Activated CD4-positive, alpha-beta T cell treated with anti-CD3 and anti-CD28 coated beads, Interleukin-2, amount 10 ng/mL, durations not matched to agents 24 days and 14 days (primary cell): ENCODE results near the gene SEMA3G. TPM values are rescaled to one million over a fixed set of nuclear protein-coding genes. Genes with fewer than 3 reads are reported as not detected.

Experiments
- DNase-seq: peaks from one replicate; pipeline ENCODE4 v3.0.0; 2022
- H3K27ac Mint-ChIP-seq: one replicate; pipeline ENCODE4 v1.8.0; 2022; ENCODE audit warnings: mild to moderate bottlenecking, mixed read lengths
- H3K27me3 Mint-ChIP-seq: one replicate; pipeline ENCODE4 v1.8.0; 2022; ENCODE audit warnings: mixed read lengths
- H3K36me3 Mint-ChIP-seq: one replicate; pipeline ENCODE4 v1.8.0; 2022; ENCODE audit warnings: low read depth, mild to moderate bottlenecking, mixed read lengths
- H3K4me1 Mint-ChIP-seq: one replicate; pipeline ENCODE4 v1.8.0; 2021; ENCODE audit warnings: mixed read lengths
- H3K4me3 Mint-ChIP-seq: one replicate; pipeline ENCODE4 v1.8.0; 2022; ENCODE audit warnings: mild to moderate bottlenecking, moderate library complexity, mixed read lengths
- H3K9me3 Mint-ChIP-seq: one replicate; pipeline ENCODE4 v1.8.0; 2021; ENCODE audit warnings: mixed read lengths
- intact Hi-C: fragments of 100-400 bp; cut with micrococcal nuclease; formaldehyde crosslinking; loops from one replicate; pipeline ENCODE4 v1.15.1; 2023
- total RNA-seq: library from RNA; stranded (reverse); gene quantifications from 2 replicates; pipeline ENCODE4 v1.2.3, GENCODE V29; 2022

SEMA3G gene
- total RNA-seq, 1 donor from 2014 or later: 0.21 TPM

GRCh38 chr3:52483577-52484381, 38.9 kb upstream of the SEMA3G start:
- intact Hi-C loops: no loop called here
- H3K27ac Mint-ChIP-seq: no peak overlapping the region
- no peaks in the 10 kb centered on the region for H3K9me3 Mint-ChIP-seq
- peaks cover 48% of the 10 kb centered on the region for H3K36me3 Mint-ChIP-seq
- H3K4me3 Mint-ChIP-seq: no peak overlapping the region
- no peaks in the 10 kb centered on the region for H3K27me3 Mint-ChIP-seq
- no peak for DNase-seq
- H3K4me1 Mint-ChIP-seq: no peaks in the 10 kb centered on the region

GRCh38 chr3:52483081-52483480, 38.2 kb upstream of the SEMA3G start:
- Mint-ChIP-seq H3K36me3 (peaks cover 50% of the 10 kb centered on the region), H3K9me3 (no peaks in the 10 kb centered on the region), H3K4me3 (no peak overlapping the region), H3K27ac (no peak overlapping the region), H3K27me3 (no peaks in the 10 kb centered on the region), H3K4me1 (no peaks in the 10 kb centered on the region)
- no peak for DNase-seq
- intact Hi-C loops: no loop called here

GRCh38 chr3:52481819-52482521, 37.1 kb upstream of the SEMA3G start:
- Mint-ChIP-seq H3K4me3 (no peak overlapping the region), H3K9me3 (no peaks in the 10 kb centered on the region), H3K27ac (no peak overlapping the region), H3K27me3 (no peaks in the 10 kb centered on the region), H3K4me1 (no peaks in the 10 kb centered on the region), H3K36me3 (peaks cover 53% of the 10 kb centered on the region)
- intact Hi-C loops: no loop called here
- DNase-seq: peak; percentile 67

- DNase-seq: no peak
- H3K4me1 Mint-ChIP-seq: no peaks in the 10 kb centered on the region
- no peaks in the 10 kb centered on the region for H3K9me3 Mint-ChIP-seq
- peaks cover 55% of the 10 kb centered on the region for H3K36me3 Mint-ChIP-seq
- no peak overlapping the region for H3K4me3 Mint-ChIP-seq
- no peak overlapping the region for H3K27ac Mint-ChIP-seq
- no peaks in the 10 kb centered on the region for H3K27me3 Mint-ChIP-seq
- intact Hi-C loops: no loop called here
Measured at GRCh38 chr3:52480768-52481715, 36.1 kb upstream of the SEMA3G start.

DNA sequence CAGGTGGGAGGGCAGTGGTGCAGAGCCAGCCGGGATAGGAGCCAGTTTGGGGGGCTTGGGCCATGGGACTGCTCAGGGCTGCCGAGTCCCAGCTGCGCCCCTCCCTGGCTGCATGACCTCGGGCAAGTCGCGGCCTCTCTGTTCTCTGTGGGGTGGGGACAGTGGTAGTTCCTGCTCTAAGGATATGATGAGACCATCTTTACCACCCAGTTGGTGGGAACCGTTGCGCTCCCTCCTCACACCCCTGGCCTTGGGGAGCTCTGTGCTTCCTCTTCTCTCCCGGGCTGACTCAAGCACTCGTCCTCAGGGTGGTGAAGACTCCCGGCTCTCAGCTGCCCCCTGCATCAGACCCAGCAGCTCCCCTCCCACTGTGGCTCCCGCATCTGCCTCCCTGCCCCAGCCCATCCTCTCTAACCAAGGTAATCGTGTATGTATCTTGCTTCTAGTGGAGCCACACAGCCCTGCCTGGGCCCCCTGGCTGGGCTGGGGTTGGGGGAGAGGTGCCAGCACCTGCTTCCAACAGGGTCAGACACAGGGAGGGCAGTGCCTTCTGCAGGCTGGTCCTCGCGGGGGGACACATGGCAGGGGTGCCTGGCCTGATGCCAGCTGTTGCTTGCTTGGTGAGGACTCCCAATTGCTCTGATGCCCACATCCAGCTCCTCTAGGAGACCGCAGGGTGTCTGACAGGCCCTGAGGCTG, 35.1 kb upstream of the SEMA3G start:
- Mint-ChIP-seq H3K36me3 (peaks cover 58% of the 10 kb centered on the region), H3K4me1 (no peaks in the 10 kb centered on the region), H3K27me3 (no peaks in the 10 kb centered on the region), H3K27ac (no peak overlapping the region), H3K4me3 (no peak overlapping the region), H3K9me3 (no peaks in the 10 kb centered on the region)
- DNase-seq: no peak
- intact Hi-C loops: no loop called here

GRCh38 chr3:52479037-52479876, 34.4 kb upstream of the SEMA3G start:
- H3K27me3 Mint-ChIP-seq: no peaks in the 10 kb centered on the region
- H3K36me3 Mint-ChIP-seq: peaks cover 60% of the 10 kb centered on the region
- H3K4me1 Mint-ChIP-seq: no peaks in the 10 kb centered on the region
- H3K27ac Mint-ChIP-seq: no peak overlapping the region
- no peak for DNase-seq
- intact Hi-C loops: no loop called here
- no peaks in the 10 kb centered on the region for H3K9me3 Mint-ChIP-seq
- H3K4me3 Mint-ChIP-seq: no peak overlapping the region

- Mint-ChIP-seq H3K4me3 (no peak overlapping the region), H3K4me1 (no peaks in the 10 kb centered on the region), H3K36me3 (peaks cover 63% of the 10 kb centered on the region), H3K27me3 (no peaks in the 10 kb centered on the region), H3K9me3 (no peaks in the 10 kb centered on the region), H3K27ac (no peak overlapping the region)
- intact Hi-C loops: no loop called here
- no peak for DNase-seq
Measured at GRCh38 chr3:52477796-52478095, 32.8 kb upstream of the SEMA3G start.

GRCh38 chr3:52477076-52477795, 32.3 kb upstream of the SEMA3G start:
- intact Hi-C loops: no loop called here
- Mint-ChIP-seq H3K27ac (no peak overlapping the region), H3K27me3 (no peaks in the 10 kb centered on the region), H3K36me3 (peaks cover 62% of the 10 kb centered on the region), H3K4me1 (no peaks in the 10 kb centered on the region), H3K4me3 (no peak overlapping the region), H3K9me3 (no peaks in the 10 kb centered on the region)
- DNase-seq: no peak

DNA sequence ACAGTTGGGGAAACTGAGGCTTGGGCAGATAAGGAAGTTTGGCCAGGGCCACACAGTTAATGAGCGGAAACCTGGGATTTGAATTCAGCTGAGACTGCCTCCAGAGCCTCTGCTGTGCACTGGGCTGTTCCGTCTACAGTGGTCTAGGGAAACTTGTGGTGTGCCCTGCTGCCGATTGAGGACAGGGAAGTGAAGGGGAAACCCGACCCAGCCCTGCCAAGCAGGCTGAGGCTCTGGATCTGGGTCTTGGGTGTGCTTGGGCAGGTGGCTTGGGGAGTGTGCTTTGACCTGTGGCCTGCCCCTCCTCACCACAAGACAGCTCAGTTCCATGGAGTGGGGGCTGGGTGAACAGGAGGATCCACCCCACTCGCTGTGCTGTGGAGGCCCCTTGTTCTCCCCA, 28.1 kb upstream of the SEMA3G start:
- Mint-ChIP-seq H3K27ac (no peak overlapping the region), H3K36me3 (peaks cover 42% of the 10 kb centered on the region), H3K4me1 (peaks cover 4% of the 10 kb centered on the region), H3K9me3 (no peaks in the 10 kb centered on the region), H3K27me3 (no peaks in the 10 kb centered on the region), H3K4me3 (no peak overlapping the region)
- intact Hi-C loops: no loop called here
- DNase-seq: no peak

- no peaks in the 10 kb centered on the region for H3K9me3 Mint-ChIP-seq
- H3K27ac Mint-ChIP-seq: no peak overlapping the region
- DNase-seq: no peak
- no peaks in the 10 kb centered on the region for H3K27me3 Mint-ChIP-seq
- intact Hi-C loops: no loop called here
- H3K4me3 Mint-ChIP-seq: no peak overlapping the region
- H3K4me1 Mint-ChIP-seq: peaks cover 4% of the 10 kb centered on the region
- H3K36me3 Mint-ChIP-seq: peaks cover 39% of the 10 kb centered on the region
Measured at GRCh38 chr3:52472239-52473000, 27.5 kb upstream of the SEMA3G start.

DNA sequence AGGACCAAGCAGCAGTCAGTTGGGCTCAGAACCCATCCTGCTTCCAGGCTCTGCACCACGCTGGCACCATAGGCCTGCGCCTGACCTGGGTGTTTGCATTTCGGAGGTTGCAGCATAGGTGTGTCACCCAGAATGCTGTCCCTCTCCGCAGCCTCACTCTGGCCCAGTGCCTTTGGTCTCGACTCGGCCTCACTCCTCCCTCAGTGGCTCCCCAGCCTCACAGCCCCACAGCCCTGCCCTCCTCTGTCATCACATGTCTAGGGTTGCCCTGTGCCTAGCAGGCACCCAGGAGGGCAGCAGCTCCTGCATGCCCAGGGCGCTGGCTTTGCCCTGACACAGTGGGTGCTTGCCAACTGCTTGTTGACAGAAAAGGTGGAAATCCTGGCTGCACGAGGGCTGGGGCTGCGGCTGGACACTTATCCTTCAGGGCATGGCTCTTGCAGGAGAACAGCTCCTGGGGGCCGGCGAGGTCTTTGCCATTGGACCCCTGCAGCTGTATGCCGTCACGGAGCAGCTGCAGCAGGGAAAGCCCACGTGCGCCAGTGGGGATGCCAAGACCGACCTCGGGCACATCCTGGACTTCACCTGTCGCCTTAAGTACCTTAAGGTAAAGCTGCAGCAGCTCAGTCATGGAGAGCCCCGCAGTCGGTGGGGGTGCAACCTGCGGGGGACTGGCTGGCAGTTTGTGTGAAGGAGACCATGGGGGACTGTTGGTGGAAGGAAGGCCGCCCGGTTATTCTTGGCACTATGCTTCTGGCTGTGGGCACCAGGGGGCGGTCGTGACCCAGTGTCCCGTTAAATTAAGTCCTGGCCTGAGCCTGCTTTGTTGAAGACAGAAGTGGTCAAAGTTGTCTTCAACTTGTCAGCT, 26.7 kb upstream of the SEMA3G start:
- DNase-seq: peak; percentile 75
- intact Hi-C loops: no loop called here
- no peak overlapping the region for H3K4me3 Mint-ChIP-seq
- peaks cover 35% of the 10 kb centered on the region for H3K36me3 Mint-ChIP-seq
- H3K27me3 Mint-ChIP-seq: no peaks in the 10 kb centered on the region
- H3K4me1 Mint-ChIP-seq: peaks cover 4% of the 10 kb centered on the region
- no peak overlapping the region for H3K27ac Mint-ChIP-seq
- no peaks in the 10 kb centered on the region for H3K9me3 Mint-ChIP-seq
